H9 (cell line): ENCODE data around the gene SORCS2. TPM values are rescaled to one million over a fixed set of nuclear protein-coding genes. Genes with fewer than 3 reads are reported as not detected.

Experiments
- DNase-seq: peaks from one replicate; pipeline ENCODE4 v3.0.0-alpha.2; 2017
- H2AFZ ChIP-seq: one replicate; pipeline ENCODE4 v1.6.1; 2013; ENCODE audit warnings: mild to moderate bottlenecking, low read length, control low read depth, moderate library complexity
- H2AK5ac ChIP-seq: 2 replicates; pipeline ENCODE4 v1.6.1; 2013; ENCODE audit warnings: low read length, control low read depth, mixed read lengths; ENCODE audit not compliant: insufficient read length
- H2BK120ac ChIP-seq: one replicate; pipeline ENCODE4 v1.6.1; 2013; ENCODE audit warnings: low read depth, mild to moderate bottlenecking, low read length, control low read depth, inconsistent platforms; ENCODE audit not compliant: poor library complexity, severe bottlenecking
- H2BK12ac ChIP-seq: 2 replicates; pipeline ENCODE4 v1.6.1; 2013; ENCODE audit warnings: low read length, control low read depth, mixed read lengths, low read depth; ENCODE audit not compliant: insufficient read length
- H2BK15ac ChIP-seq: 2 replicates; pipeline ENCODE4 v1.6.1; 2013; ENCODE audit warnings: low read depth, low read length, control low read depth
- H2BK20ac ChIP-seq: one replicate; pipeline ENCODE4 v1.6.1; 2013; ENCODE audit warnings: low read depth, mild to moderate bottlenecking, low read length, control low read depth, inconsistent platforms; ENCODE audit not compliant: poor library complexity, severe bottlenecking
- H2BK5ac ChIP-seq: 2 replicates; pipeline ENCODE4 v1.6.1; 2013; ENCODE audit warnings: low read length, control low read depth, mixed read lengths; ENCODE audit not compliant: insufficient read length
- H3K14ac ChIP-seq: 2 replicates; pipeline ENCODE4 v1.6.1; 2013; ENCODE audit warnings: low read length, control low read depth; ENCODE audit not compliant: insufficient read depth
- H3K18ac ChIP-seq: 2 replicates; pipeline ENCODE4 v1.6.1; 2013; ENCODE audit warnings: low read depth, mild to moderate bottlenecking, mixed read lengths, low read length, control low read depth; ENCODE audit not compliant: insufficient read length
- H3K23ac ChIP-seq: 2 replicates; pipeline ENCODE4 v1.6.1; 2013; ENCODE audit warnings: low read length, control low read depth, mixed read lengths, low read depth; ENCODE audit not compliant: insufficient read length
- H3K23me2 ChIP-seq: 2 replicates; pipeline ENCODE4 v1.6.1; 2013; ENCODE audit warnings: low read depth, mild to moderate bottlenecking, mixed read lengths, low read length, control low read depth; ENCODE audit not compliant: insufficient read length, poor library complexity, severe bottlenecking
- H3K27ac ChIP-seq: 2 replicates; pipeline ENCODE4 v1.5.1; 2013; ENCODE audit warnings: low read length, control low read depth, mixed read lengths, low read depth; ENCODE audit not compliant: insufficient read length
- H3K27me3 ChIP-seq: 2 replicates; pipeline ENCODE4 v1.6.1; 2013; ENCODE audit warnings: low read length, control low read depth, inconsistent platforms; ENCODE audit not compliant: insufficient read depth
- H3K4ac ChIP-seq: 2 replicates; pipeline ENCODE4 v1.6.1; 2013; ENCODE audit warnings: low read depth, mild to moderate bottlenecking, control low read depth, inconsistent platforms, low read length, moderate library complexity
- H3K4me1 ChIP-seq: 2 replicates; pipeline ENCODE4 v1.6.1; 2013; ENCODE audit warnings: low read length, control low read depth, inconsistent platforms; ENCODE audit not compliant: insufficient read depth
- H3K4me2 ChIP-seq: 2 replicates; pipeline ENCODE4 v1.6.1; 2013; ENCODE audit warnings: low read length, control low read depth, mixed read lengths; ENCODE audit not compliant: insufficient read length, insufficient read depth
- H3K56ac ChIP-seq: 2 replicates; pipeline ENCODE4 v1.6.1; 2013; ENCODE audit warnings: low read depth, mild to moderate bottlenecking, mixed read lengths, low read length, control low read depth; ENCODE audit not compliant: insufficient read length
- H3K79me1 ChIP-seq: 2 replicates; pipeline ENCODE4 v1.6.1; 2013; ENCODE audit warnings: low read depth, mild to moderate bottlenecking, moderate library complexity, low read length, control low read depth, inconsistent platforms; ENCODE audit not compliant: insufficient read depth, poor library complexity, severe bottlenecking
- H3K79me2 ChIP-seq: 2 replicates; pipeline ENCODE4 v1.6.1; 2013; ENCODE audit warnings: low read length, control low read depth, inconsistent platforms; ENCODE audit not compliant: insufficient read depth
- H3K9ac ChIP-seq: 2 replicates; pipeline ENCODE4 v1.6.1; 2013; ENCODE audit warnings: low read length, control low read depth, mixed read lengths; ENCODE audit not compliant: insufficient read length; ENCODE audit errors: extremely low read depth
- H3K9me3 ChIP-seq: one replicate; pipeline ENCODE4 v1.6.1; 2013; ENCODE audit warnings: low read depth, low read length, inconsistent platforms; ENCODE audit not compliant: control insufficient read depth
- H3T11ph ChIP-seq: one replicate; pipeline ENCODE4 v1.6.1; 2013; ENCODE audit warnings: mild to moderate bottlenecking, low read length, control low read depth, inconsistent platforms
- H4K20me1 ChIP-seq: one replicate; pipeline ENCODE4 v1.6.1; 2013; ENCODE audit not compliant: control insufficient read depth, insufficient read length, insufficient read depth
- H4K5ac ChIP-seq: 2 replicates; pipeline ENCODE4 v1.6.1; 2013; ENCODE audit warnings: low read depth, mild to moderate bottlenecking, mixed read lengths, low read length, control low read depth; ENCODE audit not compliant: insufficient read length
- H4K8ac ChIP-seq: replicated peaks from 2 replicates; pipeline ENCODE4 v1.6.1; 2013; ENCODE audit warnings: low read length, control low read depth, mixed read lengths, low read depth; ENCODE audit not compliant: insufficient read length
- H4K91ac ChIP-seq: 2 replicates; pipeline ENCODE4 v1.6.1; 2013; ENCODE audit warnings: low read depth, mild to moderate bottlenecking, moderate library complexity, mixed read lengths, low read length, control low read depth; ENCODE audit not compliant: insufficient read length
- H3K27ac Mint-ChIP-seq, 3 experiments: 2 replicates in 2 of 3; 3 replicates in 1 of 3; pipeline ENCODE4 v1.8.0; 2020 to 2021; ENCODE audit warnings: mixed read lengths in 3 of 3, mild to moderate bottlenecking in 1 of 3, moderate library complexity in 1 of 3
- H3K27me3 Mint-ChIP-seq: 2 replicates; pipeline ENCODE4 v1.8.0; 2021; ENCODE audit warnings: low read depth, mild to moderate bottlenecking, moderate library complexity, mixed read lengths
- H3K36me3 Mint-ChIP-seq, 3 experiments: 2 replicates in 2 of 3; 3 replicates in 1 of 3; pipeline ENCODE4 v1.8.0; 2020 to 2021; ENCODE audit warnings: low read depth in 3 of 3, mixed read lengths in 3 of 3; ENCODE audit not compliant: insufficient read depth in 1 of 3
- H3K4me1 Mint-ChIP-seq, 2 experiments: 2 replicates each; pipeline ENCODE4 v1.8.0; 2020; ENCODE audit warnings: mixed read lengths in 2 of 2
- H3K4me3 Mint-ChIP-seq, 2 experiments: 2 replicates in 1 of 2; 3 replicates in 1 of 2; pipeline ENCODE4 v1.8.0; 2020 to 2021; ENCODE audit warnings: mild to moderate bottlenecking in 2 of 2, mixed read lengths in 2 of 2, moderate library complexity in 1 of 2
- H3K9me3 Mint-ChIP-seq, 2 experiments: 2 replicates in 1 of 2; 3 replicates in 1 of 2; pipeline ENCODE4 v1.8.0; 2020; ENCODE audit warnings: mild to moderate bottlenecking in 2 of 2, mixed read lengths in 2 of 2, moderate library complexity in 1 of 2
- WGBS: extraction: QIAGEN DNeasy Blood & Tissue Kit; methylation state at CpG from one replicate; pipeline ENCODE4 v1.1.7; 2013; ENCODE audit warnings: missing lambda C conversion rate, low lambda C conversion rate, mixed read lengths; ENCODE audit not compliant: insufficient read length; ENCODE audit errors: extremely low coverage; 5-methylcytosine and 5-hydroxymethylcytosine counted together
- total RNA-seq: library from RNA; stranded (reverse); gene quantifications from 2 replicates; pipeline ENCODE4 v1.2.1, GENCODE V29; 2021
- TF ChIP-seq, protein P1 (sequence below): fragments of 200-600 bp; sonication (generic); conservative IDR thresholded peaks from 3 replicates; pipeline ENCODE4 v1.8.0; 2021; ENCODE audit warnings: antibody characterized with exemption, mild to moderate bottlenecking

The SORCS2 gene
- total RNA-seq, 1 experiment from 2014 or later = 0.57 TPM

DNA sequence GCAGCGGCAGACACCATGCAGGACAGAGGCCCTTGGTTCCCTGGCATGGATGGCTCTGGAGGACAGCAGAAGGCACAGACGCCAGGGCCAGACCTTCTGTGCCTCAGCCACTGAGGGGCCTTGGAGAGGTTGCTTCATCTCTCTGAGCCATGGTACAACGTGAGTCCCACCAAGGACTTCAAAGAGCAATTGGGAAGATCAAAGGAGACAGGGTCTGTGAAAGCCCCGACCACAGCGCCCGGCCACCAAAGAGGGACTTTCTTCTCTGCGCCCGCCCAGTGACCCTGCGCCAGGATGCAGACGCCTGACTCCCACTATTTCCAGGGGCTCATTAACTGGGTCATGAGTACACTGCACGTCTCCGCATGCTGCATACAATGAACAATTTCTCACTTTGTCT lies 573.3 kb downstream of the SORCS2 start:
- H3K4me1 Mint-ChIP-seq = peaks cover 21 to 27% of the 10 kb centered on the region in 2 experiments
- H3K27me3 ChIP-seq = no peaks in the 10 kb centered on the region
- H3K56ac ChIP-seq = no peak overlapping the region
- WGBS = no CpG with 5 or more reads among the region's 12 CpGs
- TF ChIP-seq, protein P1, sequence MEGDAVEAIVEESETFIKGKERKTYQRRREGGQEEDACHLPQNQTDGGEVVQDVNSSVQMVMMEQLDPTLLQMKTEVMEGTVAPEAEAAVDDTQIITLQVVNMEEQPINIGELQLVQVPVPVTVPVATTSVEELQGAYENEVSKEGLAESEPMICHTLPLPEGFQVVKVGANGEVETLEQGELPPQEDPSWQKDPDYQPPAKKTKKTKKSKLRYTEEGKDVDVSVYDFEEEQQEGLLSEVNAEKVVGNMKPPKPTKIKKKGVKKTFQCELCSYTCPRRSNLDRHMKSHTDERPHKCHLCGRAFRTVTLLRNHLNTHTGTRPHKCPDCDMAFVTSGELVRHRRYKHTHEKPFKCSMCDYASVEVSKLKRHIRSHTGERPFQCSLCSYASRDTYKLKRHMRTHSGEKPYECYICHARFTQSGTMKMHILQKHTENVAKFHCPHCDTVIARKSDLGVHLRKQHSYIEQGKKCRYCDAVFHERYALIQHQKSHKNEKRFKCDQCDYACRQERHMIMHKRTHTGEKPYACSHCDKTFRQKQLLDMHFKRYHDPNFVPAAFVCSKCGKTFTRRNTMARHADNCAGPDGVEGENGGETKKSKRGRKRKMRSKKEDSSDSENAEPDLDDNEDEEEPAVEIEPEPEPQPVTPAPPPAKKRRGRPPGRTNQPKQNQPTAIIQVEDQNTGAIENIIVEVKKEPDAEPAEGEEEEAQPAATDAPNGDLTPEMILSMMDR = no peak
- H3K9me3 ChIP-seq = no peaks in the 10 kb centered on the region
- H3K79me2 ChIP-seq = no peaks in the 10 kb centered on the region
- H4K5ac ChIP-seq = no peak overlapping the region
- H4K20me1 ChIP-seq = no peaks in the 10 kb centered on the region
- H3K4ac ChIP-seq = no peak overlapping the region
- no peak overlapping the region for H3K14ac ChIP-seq
- no peaks in the 10 kb centered on the region for H3K4me1 ChIP-seq
- H2BK20ac ChIP-seq = no peak overlapping the region
- no peaks in the 10 kb centered on the region for H3K79me1 ChIP-seq
- no peak overlapping the region for H3K18ac ChIP-seq
- no peaks in the 10 kb centered on the region for H3K27me3 Mint-ChIP-seq
- H3K36me3 Mint-ChIP-seq = peaks cover 0 to 4% (median 4%) of the 10 kb centered on the region in 3 experiments; a peak in 2 of 7 replicates
- H3K27ac ChIP-seq = no peak overlapping the region
- H2AFZ ChIP-seq = no peak overlapping the region
- no peak overlapping the region for H2BK15ac ChIP-seq
- H3K4me2 ChIP-seq = no peak overlapping the region
- no peak overlapping the region for H2BK12ac ChIP-seq
- no peak overlapping the region for H4K8ac ChIP-seq
- no peak overlapping the region for H2BK5ac ChIP-seq
- H4K91ac ChIP-seq = no peak overlapping the region
- H3K23me2 ChIP-seq = no peaks in the 10 kb centered on the region
- H3K23ac ChIP-seq = no peak overlapping the region
- no peak overlapping the region for H3T11ph ChIP-seq
- no peak overlapping the region for H2AK5ac ChIP-seq
- DNase-seq = no peak
- H3K9ac ChIP-seq = no peak overlapping the region
- no peak overlapping the region for H2BK120ac ChIP-seq
- no peaks in the 10 kb centered on the region for H3K9me3 Mint-ChIP-seq
- no peak overlapping the region for H3K4me3 Mint-ChIP-seq
- peak overlapping the region in 2 of 3 experiments; percentile 27 to 81; a peak in 2 of 7 replicates for H3K27ac Mint-ChIP-seq
